Mucosa of descending colon (tissue), 3 donors: ENCODE data around the gene GPC6. TPM values are rescaled to one million over a fixed set of nuclear protein-coding genes. Genes with fewer than 3 reads are reported as not detected.
"Not testable (repeated sequence)": the region's sequence is repeated elsewhere in the genome, so short reads cannot be mapped to it uniquely, and the experiment has no call there.

Experiments
- ATAC-seq: fragments of 200-7000 bp; cut with Tn5 transposase; one replicate; pipeline ENCODE4 v1.9.1; 2020; ENCODE audit warnings: mild to moderate bottlenecking, moderate library complexity
- DNase-seq, 3 donors: peaks; one replicate each; pipeline ENCODE4 v3.0.0-alpha.2; 2020
- H3K36me3 ChIP-seq: fragments of 200-600 bp; one replicate; pipeline ENCODE4 v1.8.0; 2021; ENCODE audit warnings: low read depth, mild to moderate bottlenecking
- H3K4me1 ChIP-seq: fragments of 200-600 bp; one replicate; pipeline ENCODE4 v1.8.0; 2021; ENCODE audit warnings: low read depth, mild to moderate bottlenecking
- H3K4me3 ChIP-seq: fragments of 200-600 bp; one replicate; pipeline ENCODE4 v1.8.0; 2021; ENCODE audit warnings: mild to moderate bottlenecking
- H3K9me3 ChIP-seq: fragments of 200-600 bp; one replicate; pipeline ENCODE4 v1.8.0; 2021; ENCODE audit warnings: mild to moderate bottlenecking
- CTCF ChIP-seq: fragments of 200-600 bp; IDR thresholded peaks from one replicate; pipeline ENCODE4 v1.8.0; 2022; ENCODE audit warnings: antibody characterized with exemption, mild to moderate bottlenecking
- intact Hi-C, 2 donors: fragments of 100-400 bp; cut with DNase I in 1 of 2; cut with micrococcal nuclease in 1 of 2; formaldehyde crosslinking; loops; one replicate each; pipeline versions ENCODE4 v1.11.0 to v1.11.1; 2022; cut with DNase I, micrococcal nuclease
- total RNA-seq, 3 donors: library from RNA; stranded (reverse); fragmentation: NEBNext Ultra II Directional in 2 of 3; extraction: Animal tissue kit (Norgen Biotek cat#: 25700) in 2 of 3; gene quantifications; one replicate each; pipeline versions ENCODE4 v1.2.1 to v1.2.4, GENCODE V29; 2021 to 2023
- donor health status: DM: no; HTN: no; CAD: no; lungs with moderate emphysema.
- donor health status: DM: no; HTN: no; CAD: no.
- donor health status: DM: no; HTN: yes; CAD: no.

Gene GPC6
- total RNA-seq, 3 donors from 2014 or later: 2.7 to 11.3 (median 7.5) TPM

GRCh38 chr13:94292323-94292640, 1065.7 kb downstream of the GPC6 start:
- Histone ChIP-seq H3K9me3 (no peaks in the 10 kb centered on the region), H3K4me3 (no peak overlapping the region), H3K36me3 (no peaks in the 10 kb centered on the region), H3K4me1 (no peaks in the 10 kb centered on the region)
- intact Hi-C loops: no loop called here
- DNase-seq (no peak), ATAC-seq (no peak)
- TF ChIP-seq CTCF: no peak

GRCh38 chr13:94296471-94296870, 1069.9 kb downstream of the GPC6 start:
- no peaks in the 10 kb centered on the region for H3K4me1 ChIP-seq
- ATAC-seq (no peak), DNase-seq (no peak)
- intact Hi-C loops: no loop called here
- H3K9me3 ChIP-seq: no peaks in the 10 kb centered on the region
- no peaks in the 10 kb centered on the region for H3K36me3 ChIP-seq
- no peak for TF ChIP-seq CTCF
- no peak overlapping the region for H3K4me3 ChIP-seq

- H3K4me1 ChIP-seq: no peaks in the 10 kb centered on the region
- H3K36me3 ChIP-seq: no peaks in the 10 kb centered on the region
- intact Hi-C loops: no loop called here
- H3K4me3 ChIP-seq: no peak overlapping the region
- no peak for TF ChIP-seq CTCF
- no peak for DNase-seq
- no peak for ATAC-seq
- H3K9me3 ChIP-seq: no peaks in the 10 kb centered on the region
Observed at GRCh38 chr13:94298346-94298745, 1071.7 kb downstream of the GPC6 start.

- no peaks in the 10 kb centered on the region for H3K36me3 ChIP-seq
- no peak for TF ChIP-seq CTCF
- no peak for DNase-seq
- peaks cover 2% of the 10 kb centered on the region for H3K4me1 ChIP-seq
- H3K9me3 ChIP-seq: no peaks in the 10 kb centered on the region
- intact Hi-C loops: no loop called here
- ATAC-seq: no peak
- H3K4me3 ChIP-seq: no peak overlapping the region
Observed at GRCh38 chr13:94300401-94300800, 1073.8 kb downstream of the GPC6 start.

GRCh38 chr13:94301487-94301886, 1074.9 kb downstream of the GPC6 start:
- H3K36me3 ChIP-seq: no peaks in the 10 kb centered on the region
- no peak for ATAC-seq
- TF ChIP-seq CTCF: no peak
- H3K9me3 ChIP-seq: no peaks in the 10 kb centered on the region
- peaks cover 4% of the 10 kb centered on the region for H3K4me1 ChIP-seq
- DNase-seq: no peak
- intact Hi-C loops: no loop called here
- H3K4me3 ChIP-seq: no peak overlapping the region

GRCh38 chr13:94302847-94303565, 1076.4 kb downstream of the GPC6 start:
- intact Hi-C loops, H3K36me3 ChIP-seq, DNase-seq, H3K9me3 ChIP-seq, H3K4me1 ChIP-seq, H3K4me3 ChIP-seq, ATAC-seq: not testable (repeated sequence)
